BE2C (cell line): Measurements from ENCODE around the gene TMEM163.

Experiments used
- DNase-seq: peaks from one replicate; pipeline ENCODE4 v3.0.0-alpha.2; 2020
- H3K27me3 ChIP-seq: fragments of 250-450 bp; sonication (Bioruptor Pico); 2 replicates; pipeline ENCODE4 v1.5.1; 2020; ENCODE audit warnings: mild to moderate bottlenecking
- H3K36me3 ChIP-seq: fragments of 250-450 bp; sonication (Bioruptor Pico); 2 replicates; pipeline ENCODE4 v1.5.1; 2020; ENCODE audit warnings: mild to moderate bottlenecking
- H3K4me1 ChIP-seq: fragments of 250-450 bp; sonication (Bioruptor Pico); 2 replicates; pipeline ENCODE4 v1.5.1; 2020
- H3K4me3 ChIP-seq: 2 replicates; pipeline ENCODE4 v1.5.1; 2011; ENCODE audit warnings: low read depth, low read length
- H3K9me3 ChIP-seq: fragments of 250-450 bp; sonication (Bioruptor Pico); 2 replicates; pipeline ENCODE4 v1.5.1; 2020
- CTCF ChIP-seq: IDR thresholded peaks from 2 replicates; pipeline ENCODE4 v1.5.1; 2012; ENCODE audit warnings: mild to moderate bottlenecking, low read depth, low read length

TMEM163 gene

GRCh38 chr2:134441153-134441863 lies 277.5 kb downstream of the TMEM163 start:
- Histone ChIP-seq H3K9me3 (no peaks in the 10 kb centered on the region), H3K27me3 (no peaks in the 10 kb centered on the region), H3K4me1 (no peaks in the 10 kb centered on the region), H3K36me3 (no peaks in the 10 kb centered on the region; the same call in 1 of the 2 replicates), H3K4me3 (no peak overlapping the region)
- no peak for DNase-seq
- TF ChIP-seq CTCF, result no peak

- Histone ChIP-seq H3K4me1 (no peaks in the 10 kb centered on the region), H3K4me3 (no peak overlapping the region), H3K9me3 (no peaks in the 10 kb centered on the region), H3K27me3 (no peaks in the 10 kb centered on the region), H3K36me3 (no peaks in the 10 kb centered on the region; the same call in 1 of the 2 replicates)
- no peak for TF ChIP-seq CTCF
- no peak for DNase-seq
Observed at GRCh38 chr2:134440336-134440909, 278.4 kb downstream of the TMEM163 start.

GRCh38 chr2:134438371-134438770 lies 280.4 kb downstream of the TMEM163 start:
- H3K4me3 ChIP-seq, result no peak overlapping the region
- H3K9me3 ChIP-seq, result no peaks in the 10 kb centered on the region
- no peaks in the 10 kb centered on the region for H3K4me1 ChIP-seq
- H3K27me3 ChIP-seq, result no peaks in the 10 kb centered on the region
- no peak for TF ChIP-seq CTCF
- no peak for DNase-seq
- H3K36me3 ChIP-seq, result no peaks in the 10 kb centered on the region; the same call in 1 of the 2 replicates

- H3K36me3 ChIP-seq, result no peaks in the 10 kb centered on the region; the same call in 1 of the 2 replicates
- H3K27me3 ChIP-seq, result no peaks in the 10 kb centered on the region
- TF ChIP-seq CTCF, result no peak
- H3K9me3 ChIP-seq, result no peaks in the 10 kb centered on the region
- no peak for DNase-seq
- no peaks in the 10 kb centered on the region for H3K4me1 ChIP-seq
- no peak overlapping the region for H3K4me3 ChIP-seq
Observed at GRCh38 chr2:134436706-134437105, 282.1 kb downstream of the TMEM163 start.

GRCh38 chr2:134435936-134436335 lies 282.9 kb downstream of the TMEM163 start:
- Histone ChIP-seq H3K9me3 (no peaks in the 10 kb centered on the region), H3K36me3 (no peaks in the 10 kb centered on the region; the same call in 1 of the 2 replicates), H3K27me3 (no peaks in the 10 kb centered on the region), H3K4me1 (no peaks in the 10 kb centered on the region), H3K4me3 (no peak overlapping the region)
- no peak for DNase-seq
- no peak for TF ChIP-seq CTCF

- TF ChIP-seq CTCF, result no peak
- no peaks in the 10 kb centered on the region; the same call in 1 of the 2 replicates for H3K36me3 ChIP-seq
- H3K4me1 ChIP-seq, result no peaks in the 10 kb centered on the region
- H3K4me3 ChIP-seq, result no peak overlapping the region
- no peaks in the 10 kb centered on the region for H3K9me3 ChIP-seq
- no peak for DNase-seq
- no peaks in the 10 kb centered on the region for H3K27me3 ChIP-seq
Observed at GRCh38 chr2:134435505-134435904, 283.3 kb downstream of the TMEM163 start.
